ENCODE data around the gene SLC22A17.
"Not testable (repeated sequence)": the region's sequence is repeated elsewhere in the genome, so short reads cannot be mapped to it uniquely, and the experiment has no call there.

Gene SLC22A17

GRCh38 chr14:23387916-23388882 is 35.5 kb upstream of the SLC22A17 start:
- H3K4me3 ChIP-seq (ENCODE audit: low read length): no peak overlapping the region
- no peaks in the 10 kb centered on the region for H3K4me1 ChIP-seq (ENCODE audit: control insufficient read depth, insufficient read depth, low read length)
- H3K9me3 ChIP-seq (ENCODE audit: control insufficient read depth, low read length): no peaks in the 10 kb centered on the region
- H3K27me3 ChIP-seq (ENCODE audit: control insufficient read depth, insufficient read depth, low read length): no peaks in the 10 kb centered on the region
- no peaks in the 10 kb centered on the region for H3K36me3 ChIP-seq (ENCODE audit: control insufficient read depth, insufficient read depth, low read length)
- H3K9ac ChIP-seq (ENCODE audit: low read length): no peak overlapping the region

DNA sequence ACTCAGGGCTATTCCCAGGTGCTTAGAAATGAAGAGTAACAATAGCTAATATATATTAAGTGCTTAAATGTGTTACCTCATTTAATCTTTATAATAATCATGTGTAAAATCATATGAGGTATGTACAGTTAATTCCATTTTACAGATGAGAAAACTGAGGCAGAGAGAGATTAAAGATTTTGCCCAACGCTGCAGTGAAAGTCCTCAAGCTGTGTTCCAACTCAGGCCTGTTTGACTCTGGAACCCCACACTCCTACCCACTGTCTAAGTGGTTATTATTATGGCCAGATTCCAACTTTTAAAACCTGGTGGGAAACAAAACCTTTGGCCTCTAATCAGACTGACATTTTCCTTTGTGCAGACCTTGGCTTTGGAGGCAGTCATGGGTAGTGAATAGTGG is 34.3 kb upstream of the SLC22A17 start:
- Histone ChIP-seq H3K4me1 (ENCODE audit: control insufficient read depth, insufficient read depth, low read length) (no peaks in the 10 kb centered on the region), H3K9ac (ENCODE audit: low read length) (no peak overlapping the region), H3K4me3 (ENCODE audit: low read length) (no peak overlapping the region), H3K27me3 (ENCODE audit: control insufficient read depth, insufficient read depth, low read length) (no peaks in the 10 kb centered on the region), H3K36me3 (ENCODE audit: control insufficient read depth, insufficient read depth, low read length) (no peaks in the 10 kb centered on the region), H3K9me3 (ENCODE audit: control insufficient read depth, low read length) (no peaks in the 10 kb centered on the region)

DNA sequence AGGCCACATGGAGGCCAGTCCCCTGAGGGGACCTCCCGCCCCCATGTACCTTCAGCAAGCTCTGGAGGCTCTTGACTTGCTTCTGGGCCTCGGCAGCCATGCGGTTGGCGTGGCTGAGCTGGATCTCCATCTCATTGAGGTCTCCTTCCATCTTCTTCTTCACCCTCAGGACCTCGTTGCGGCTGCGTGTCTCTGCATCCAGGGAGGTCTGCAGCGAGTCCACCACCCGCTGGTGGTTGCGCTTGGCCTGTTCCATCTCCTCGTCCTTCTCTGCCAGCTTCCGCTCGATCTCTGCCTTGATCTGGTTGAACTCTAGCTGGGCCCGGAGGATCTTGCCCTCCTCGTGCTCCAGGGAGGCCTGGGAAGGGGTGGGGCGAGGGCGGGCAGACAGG is 33.6 kb upstream of the SLC22A17 start:
- H3K9ac ChIP-seq (ENCODE audit: low read length); H3K36me3 ChIP-seq (ENCODE audit: control insufficient read depth, insufficient read depth, low read length); H3K27me3 ChIP-seq (ENCODE audit: control insufficient read depth, insufficient read depth, low read length); H3K4me1 ChIP-seq (ENCODE audit: control insufficient read depth, insufficient read depth, low read length); H3K4me3 ChIP-seq (ENCODE audit: low read length); H3K9me3 ChIP-seq (ENCODE audit: control insufficient read depth, low read length): not testable (repeated sequence)

DNA sequence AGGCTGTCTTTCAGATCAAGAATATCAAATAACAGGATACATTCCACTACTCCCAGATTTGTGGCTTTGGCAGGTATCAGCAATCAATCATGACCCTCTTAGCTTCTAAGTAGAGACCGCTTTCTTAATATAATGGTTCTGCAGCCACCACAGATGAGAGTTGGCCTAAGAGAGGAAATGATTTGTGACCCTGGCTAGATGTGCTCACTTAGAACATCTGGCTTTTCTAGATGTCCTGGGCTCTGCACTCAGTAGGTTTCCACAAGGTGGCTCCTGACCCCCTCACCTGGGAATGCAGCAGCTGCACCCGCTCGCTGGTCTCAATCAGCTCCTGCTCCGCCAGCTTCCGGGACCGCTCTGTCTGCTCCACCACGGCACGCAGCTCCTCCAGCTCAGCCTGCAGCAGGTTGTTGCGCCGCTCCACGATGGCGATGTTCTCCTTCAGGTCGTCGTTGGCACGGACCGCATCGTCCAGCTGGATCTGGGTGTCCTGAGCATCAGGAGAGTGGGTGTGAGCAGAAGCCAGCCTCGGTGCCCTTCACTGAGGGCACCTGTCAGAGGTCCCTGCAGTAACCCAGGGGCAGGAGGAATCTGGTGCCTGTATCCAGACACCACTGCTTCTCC is 33.1 kb upstream of the SLC22A17 start:
- Histone ChIP-seq H3K27me3 (ENCODE audit: control insufficient read depth, insufficient read depth, low read length) (no peaks in the 10 kb centered on the region), H3K9ac (ENCODE audit: low read length) (no peak overlapping the region), H3K4me1 (ENCODE audit: control insufficient read depth, insufficient read depth, low read length) (no peaks in the 10 kb centered on the region), H3K36me3 (ENCODE audit: control insufficient read depth, insufficient read depth, low read length) (no peaks in the 10 kb centered on the region), H3K9me3 (ENCODE audit: control insufficient read depth, low read length) (no peaks in the 10 kb centered on the region), H3K4me3 (ENCODE audit: low read length) (no peak overlapping the region)

DNA sequence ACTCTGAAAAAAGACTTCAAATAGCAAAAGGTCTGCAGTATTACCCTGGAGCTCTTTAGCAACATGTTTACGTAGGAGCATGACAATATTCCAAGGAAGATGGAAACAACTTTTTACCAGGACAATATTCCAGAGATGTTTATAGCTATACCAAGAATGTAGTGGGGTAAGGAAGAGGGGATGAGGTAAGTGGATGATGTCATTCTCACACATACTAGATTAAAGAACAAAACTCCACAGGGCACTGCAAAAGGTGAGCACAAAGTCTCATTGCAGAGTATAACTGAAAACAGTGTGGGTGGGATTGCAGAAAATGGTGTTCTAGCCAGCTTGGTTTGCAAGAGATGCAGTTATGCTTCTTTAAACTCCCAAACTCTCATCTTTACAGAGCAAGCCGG is 32.6 kb upstream of the SLC22A17 start:
- no peaks in the 10 kb centered on the region for H3K4me1 ChIP-seq (ENCODE audit: control insufficient read depth, insufficient read depth, low read length)
- H3K9ac ChIP-seq (ENCODE audit: low read length): no peak overlapping the region
- H3K36me3 ChIP-seq (ENCODE audit: control insufficient read depth, insufficient read depth, low read length): no peaks in the 10 kb centered on the region
- no peaks in the 10 kb centered on the region for H3K9me3 ChIP-seq (ENCODE audit: control insufficient read depth, low read length)
- no peaks in the 10 kb centered on the region for H3K27me3 ChIP-seq (ENCODE audit: control insufficient read depth, insufficient read depth, low read length)
- no peak overlapping the region for H3K4me3 ChIP-seq (ENCODE audit: low read length)

- H3K36me3 ChIP-seq (ENCODE audit: control insufficient read depth, insufficient read depth, low read length): no peaks in the 10 kb centered on the region
Observed at GRCh38 chr14:23384364-23385080, 31.8 kb upstream of the SLC22A17 start.

GRCh38 chr14:23382731-23383440 is 30.2 kb upstream of the SLC22A17 start:
- H3K4me3 ChIP-seq (ENCODE audit: low read length): no peak overlapping the region
- no peak overlapping the region for H3K9ac ChIP-seq (ENCODE audit: low read length)
- peaks cover 4% of the 10 kb centered on the region for H3K4me1 ChIP-seq (ENCODE audit: control insufficient read depth, insufficient read depth, low read length)
- H3K27me3 ChIP-seq (ENCODE audit: control insufficient read depth, insufficient read depth, low read length): no peaks in the 10 kb centered on the region
- H3K9me3 ChIP-seq (ENCODE audit: control insufficient read depth, low read length): no peaks in the 10 kb centered on the region
- no peaks in the 10 kb centered on the region for H3K36me3 ChIP-seq (ENCODE audit: control insufficient read depth, insufficient read depth, low read length)

More at GRCh38 chr14:23384364-23385080, 31.8 kb upstream of the SLC22A17 start:
- Histone ChIP-seq H3K9ac (ENCODE audit: low read length) (no peak overlapping the region), H3K4me1 (ENCODE audit: control insufficient read depth, insufficient read depth, low read length) (peaks cover 3% of the 10 kb centered on the region), H3K4me3 (ENCODE audit: low read length) (no peak overlapping the region), H3K27me3 (ENCODE audit: control insufficient read depth, insufficient read depth, low read length) (no peaks in the 10 kb centered on the region), H3K9me3 (ENCODE audit: control insufficient read depth, low read length) (no peaks in the 10 kb centered on the region)

- H3K36me3 ChIP-seq (ENCODE audit: control insufficient read depth, insufficient read depth, low read length): no peaks in the 10 kb centered on the region
- no peak overlapping the region for H3K4me3 ChIP-seq (ENCODE audit: low read length)
- no peak overlapping the region for H3K9ac ChIP-seq (ENCODE audit: low read length)
- no peaks in the 10 kb centered on the region for H3K27me3 ChIP-seq (ENCODE audit: control insufficient read depth, insufficient read depth, low read length)
- H3K4me1 ChIP-seq (ENCODE audit: control insufficient read depth, insufficient read depth, low read length): peaks cover 4% of the 10 kb centered on the region
- no peaks in the 10 kb centered on the region for H3K9me3 ChIP-seq (ENCODE audit: control insufficient read depth, low read length)
Observed at GRCh38 chr14:23382276-23382675, 29.6 kb upstream of the SLC22A17 start.

- no peaks in the 10 kb centered on the region for H3K27me3 ChIP-seq (ENCODE audit: control insufficient read depth, insufficient read depth, low read length)
- no peak overlapping the region for H3K9ac ChIP-seq (ENCODE audit: low read length)
- H3K9me3 ChIP-seq (ENCODE audit: control insufficient read depth, low read length): no peaks in the 10 kb centered on the region
- no peak overlapping the region for H3K4me3 ChIP-seq (ENCODE audit: low read length)
- peaks cover 4% of the 10 kb centered on the region for H3K4me1 ChIP-seq (ENCODE audit: control insufficient read depth, insufficient read depth, low read length)
- no peaks in the 10 kb centered on the region for H3K36me3 ChIP-seq (ENCODE audit: control insufficient read depth, insufficient read depth, low read length)
Observed at GRCh38 chr14:23381871-23382270, 29.2 kb upstream of the SLC22A17 start.

DNA sequence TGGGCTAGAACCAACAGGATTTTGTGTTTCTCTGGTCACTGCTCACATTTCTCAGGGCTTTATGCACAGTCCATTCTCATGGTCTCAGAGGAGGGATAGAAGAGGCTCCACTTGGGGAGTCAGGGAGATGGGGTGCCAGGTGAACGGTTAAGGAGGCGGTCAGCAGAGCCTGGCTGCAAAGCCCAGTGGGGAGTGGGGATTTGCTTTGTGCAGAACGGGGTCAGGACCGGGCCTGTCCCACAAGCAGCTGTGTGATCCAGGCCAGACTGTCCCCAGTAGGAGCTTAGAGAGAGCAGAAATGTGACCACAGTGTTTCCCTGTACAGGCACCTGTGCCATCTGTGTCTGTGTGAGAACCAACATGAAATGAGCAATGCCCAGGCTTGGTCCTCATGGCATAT is 28.3 kb upstream of the SLC22A17 start:
- Histone ChIP-seq H3K27me3 (ENCODE audit: control insufficient read depth, insufficient read depth, low read length) (no peaks in the 10 kb centered on the region), H3K9me3 (ENCODE audit: control insufficient read depth, low read length) (no peaks in the 10 kb centered on the region), H3K36me3 (ENCODE audit: control insufficient read depth, insufficient read depth, low read length) (no peaks in the 10 kb centered on the region), H3K4me1 (ENCODE audit: control insufficient read depth, insufficient read depth, low read length) (peaks cover 4% of the 10 kb centered on the region), H3K9ac (ENCODE audit: low read length) (no peak overlapping the region), H3K4me3 (ENCODE audit: low read length) (no peak overlapping the region)

GRCh38 chr14:23380197-23380914 is 27.7 kb upstream of the SLC22A17 start:
- Histone ChIP-seq H3K4me3 (ENCODE audit: low read length) (no peak overlapping the region), H3K9me3 (ENCODE audit: control insufficient read depth, low read length) (no peaks in the 10 kb centered on the region), H3K4me1 (ENCODE audit: control insufficient read depth, insufficient read depth, low read length) (peaks cover 4% of the 10 kb centered on the region), H3K27me3 (ENCODE audit: control insufficient read depth, insufficient read depth, low read length) (no peaks in the 10 kb centered on the region), H3K36me3 (ENCODE audit: control insufficient read depth, insufficient read depth, low read length) (no peaks in the 10 kb centered on the region), H3K9ac (ENCODE audit: low read length) (no peak overlapping the region)
